NB4 (cell line): ENCODE results near the gene PPP2R1B.
"Not testable (repeated sequence)": the region's sequence is repeated elsewhere in the genome, so short reads cannot be mapped to it uniquely, and the experiment has no call there.

ENCODE experiments used
- DNase-seq: peaks from one replicate; pipeline ENCODE4 v3.0.0; 2010; ENCODE audit warnings: low read depth
- H3K4me3 ChIP-seq: one replicate; pipeline ENCODE4 v1.5.1; 2011; ENCODE audit warnings: mild to moderate bottlenecking, low read depth, low read length, moderate library complexity
- CTCF ChIP-seq: IDR thresholded peaks from one replicate; pipeline ENCODE4 v1.5.1; 2012; ENCODE audit warnings: low read depth, low read length
- MAX ChIP-seq: IDR thresholded peaks from 2 replicates; pipeline ENCODE4 v1.6.1; 2011; ENCODE audit warnings: low read depth, low read length
- MYC ChIP-seq: IDR thresholded peaks from 2 replicates; pipeline ENCODE4 v1.6.1; 2011; ENCODE audit warnings: low read depth, low read length
- POLR2A ChIP-seq: IDR thresholded peaks from 2 replicates; pipeline ENCODE4 v1.6.1; 2011; ENCODE audit warnings: mild to moderate bottlenecking; ENCODE audit not compliant: insufficient read length; ENCODE audit errors: extremely low read depth

PPP2R1B gene

GRCh38 chr11:111774955-111775710 lies 8.9 kb upstream of the PPP2R1B start:
- no peak overlapping the region for H3K4me3 ChIP-seq
- no peak for DNase-seq
- TF ChIP-seq POLR2A (no peak), MYC (no peak), MAX (no peak), CTCF (no peak)

GRCh38 chr11:111772535-111772934 lies 6.3 kb upstream of the PPP2R1B start:
- H3K4me3 ChIP-seq: no peak overlapping the region
- no peak for TF ChIP-seq MAX
- no peak for DNase-seq

GRCh38 chr11:111771205-111771604 lies 5.0 kb upstream of the PPP2R1B start:
- not testable (repeated sequence) for H3K4me3 ChIP-seq, DNase-seq

GRCh38 chr11:111770581-111771134 lies 4.5 kb upstream of the PPP2R1B start:
- DNase-seq: no peak
- no peak for TF ChIP-seq CTCF
- TF ChIP-seq POLR2A: no peak
- TF ChIP-seq MAX: no peak
- no peak for TF ChIP-seq MYC
- no peak overlapping the region for H3K4me3 ChIP-seq

GRCh38 chr11:111766834-111767142 lies 599 bp upstream of the PPP2R1B start:
- DNase-seq: no peak
- peak overlapping the region; percentile 90 for H3K4me3 ChIP-seq
- TF ChIP-seq MAX (no peak), MYC (no peak)

GRCh38 chr11:111765320-111765983 lies 737 bp downstream of the PPP2R1B start:
- DNase-seq: no peak
- no peak for TF ChIP-seq MYC
- no peak for TF ChIP-seq CTCF
- TF ChIP-seq MAX: no peak
- TF ChIP-seq POLR2A: no peak
- H3K4me3 ChIP-seq: peak overlapping the region; percentile 90

- H3K4me3 ChIP-seq: peak overlapping the region; percentile 90
- TF ChIP-seq POLR2A (no peak), MYC (no peak), CTCF (no peak), MAX (no peak)
- DNase-seq: no peak
These were observed 1.6 kb downstream of the PPP2R1B start for GRCh38 chr11:111764621-111765020.
